ENCODE data around the gene BBS10.
"Not testable (repeated sequence)": the region's sequence is repeated elsewhere in the genome, so short reads cannot be mapped to it uniquely, and the experiment has no call there.

Gene BBS10

DNA sequence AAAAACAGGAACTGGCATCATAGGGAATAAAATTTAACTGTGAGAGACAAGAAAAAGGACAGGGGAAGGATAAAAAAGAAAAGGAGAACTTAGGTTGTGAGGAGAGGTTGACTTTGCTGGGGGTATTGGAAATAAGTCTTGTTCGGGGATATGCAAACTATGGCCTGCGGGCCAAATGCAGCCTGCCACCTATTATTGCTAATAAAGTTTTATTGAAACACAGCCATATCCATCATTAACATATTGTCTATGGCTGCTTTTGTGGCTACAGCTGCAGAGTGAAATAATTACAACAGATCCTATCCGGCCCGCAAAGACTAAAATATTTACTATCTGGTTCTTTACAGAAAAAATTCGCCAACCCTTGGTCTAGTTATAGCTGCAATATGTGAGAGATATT is 18.6 kb downstream of the BBS10 start:
- DNase-seq (ENCODE audit: low read depth) = no peak

- DNase-seq (ENCODE audit: low read depth) = peak; percentile 91
Measured at GRCh38 chr12:76329159-76329558, 19.1 kb downstream of the BBS10 start.

GRCh38 chr12:76319595-76320319 is 28.5 kb downstream of the BBS10 start:
- not testable (repeated sequence) for DNase-seq (ENCODE audit: low read depth)

GRCh38 chr12:76318773-76319594 is 29.2 kb downstream of the BBS10 start:
- no peak for DNase-seq (ENCODE audit: low read depth)

DNA sequence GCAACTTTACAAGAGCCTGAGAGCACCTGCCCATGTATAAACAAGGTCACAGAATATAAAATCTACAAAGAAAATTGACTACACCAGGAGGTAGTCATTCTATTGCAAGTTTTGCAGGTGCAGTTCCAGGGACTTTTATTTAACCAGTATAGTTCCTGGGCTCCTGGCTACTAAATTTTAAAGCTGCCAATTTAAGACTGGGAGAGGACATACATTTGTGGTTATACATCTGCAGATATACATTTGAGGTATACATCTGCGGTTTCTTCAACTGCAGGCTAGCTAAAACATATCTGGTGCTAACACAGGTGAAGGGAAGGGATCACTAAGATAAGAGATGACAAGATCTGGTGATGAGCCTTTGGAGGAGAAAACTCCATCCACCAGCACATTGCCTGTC is 30.2 kb downstream of the BBS10 start:
- no peak for DNase-seq (ENCODE audit: low read depth)

DNA sequence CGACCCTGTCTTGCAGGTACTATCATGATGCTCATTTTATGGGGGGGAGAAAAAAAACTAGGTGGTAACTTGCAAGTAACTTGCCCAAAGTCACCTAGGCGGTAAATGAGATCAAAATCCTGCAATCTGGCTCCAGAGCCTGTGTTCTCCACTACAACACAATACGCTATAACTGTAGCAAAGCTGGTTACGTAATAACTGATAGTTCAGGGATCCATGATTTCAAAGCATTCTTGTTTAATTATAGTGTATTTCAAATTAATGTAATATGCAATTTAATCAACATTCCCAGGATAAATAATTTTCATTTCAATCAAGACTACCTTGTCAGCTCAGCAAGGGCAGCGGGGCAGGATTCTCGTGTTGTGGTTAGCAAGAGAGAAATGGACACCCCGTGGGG is 31.7 kb downstream of the BBS10 start:
- no peak for DNase-seq (ENCODE audit: low read depth)

DNA sequence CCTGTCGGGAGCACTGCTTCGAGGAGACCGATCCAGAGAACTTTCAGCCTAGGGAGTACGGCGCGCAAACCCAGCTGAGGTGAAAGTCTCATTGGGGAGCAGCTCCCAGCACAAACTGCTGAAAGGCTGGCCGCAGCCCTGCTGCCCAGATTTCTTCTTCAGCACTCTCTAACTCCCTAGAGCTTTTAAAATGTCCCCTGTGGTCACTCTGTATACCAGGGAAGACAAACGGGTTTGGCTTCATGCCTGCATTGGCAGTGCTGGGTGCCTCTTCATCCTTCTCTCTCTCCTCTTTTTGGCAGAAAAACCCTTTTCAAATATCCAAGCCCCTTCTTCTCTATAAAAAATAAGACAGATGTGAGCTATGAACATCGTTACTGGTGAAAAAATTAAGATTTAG is 34.9 kb downstream of the BBS10 start:
- DNase-seq (ENCODE audit: low read depth) = no peak

DNA sequence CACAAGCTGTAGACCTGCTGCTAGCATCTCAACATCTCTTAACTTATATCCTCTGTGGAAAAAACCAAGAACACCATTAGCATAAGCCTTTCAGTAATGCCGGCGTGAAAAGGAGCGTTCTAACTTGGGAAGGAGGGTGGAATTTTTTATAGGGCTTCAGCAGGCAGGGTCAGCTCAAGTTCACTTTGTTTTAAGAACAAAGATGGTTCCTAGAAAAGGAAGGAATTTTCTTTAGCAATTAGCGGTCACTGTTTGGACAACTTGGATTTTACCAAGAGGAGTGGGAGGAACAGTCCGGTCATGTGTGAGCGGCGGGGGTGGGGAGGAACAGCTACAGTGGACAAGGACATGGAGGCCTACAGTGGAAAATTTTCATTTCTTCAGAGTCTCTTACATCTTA is 35.9 kb downstream of the BBS10 start:
- DNase-seq (ENCODE audit: low read depth) = no peak

DNA sequence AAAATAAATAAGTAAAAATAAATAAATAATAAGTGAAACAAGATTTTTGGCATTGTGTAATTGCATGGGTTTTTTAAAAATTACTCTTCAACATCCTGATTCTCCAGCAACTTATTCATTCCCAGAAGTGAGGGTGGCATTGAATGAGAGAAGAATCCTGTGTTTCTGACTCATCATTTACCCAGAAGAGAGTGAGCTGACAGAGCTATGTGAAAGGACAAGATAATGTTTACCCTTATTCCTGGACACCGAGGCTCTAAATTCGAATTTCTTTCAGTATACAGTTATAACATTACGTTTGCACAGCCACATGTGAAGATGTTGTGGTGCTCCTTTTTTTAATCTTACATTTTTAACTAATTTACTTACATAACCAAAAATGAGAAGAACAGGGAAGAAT is 36.4 kb downstream of the BBS10 start:
- no peak for DNase-seq (ENCODE audit: low read depth)

GRCh38 chr12:76310110-76310509 is 38.1 kb downstream of the BBS10 start:
- DNase-seq (ENCODE audit: low read depth) = no peak

DNA sequence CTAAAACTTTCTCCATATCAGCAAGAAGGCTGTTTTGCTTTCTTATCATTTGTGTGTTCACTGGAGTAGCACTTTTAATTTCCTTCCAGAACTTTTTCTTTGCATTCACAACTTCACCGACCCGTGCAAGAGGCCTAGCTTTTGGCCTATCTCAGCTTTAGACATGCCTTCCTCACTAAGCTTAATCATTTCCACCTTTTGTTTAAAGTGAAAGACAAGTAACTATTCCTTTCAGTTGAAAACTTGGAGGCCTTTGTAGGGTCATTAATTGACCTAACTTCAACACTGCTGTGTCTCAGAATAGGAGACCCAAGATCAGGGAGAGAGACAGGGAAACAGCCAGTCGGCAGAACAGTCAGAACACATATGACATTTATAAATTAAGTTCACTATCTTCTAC is 39.3 kb downstream of the BBS10 start:
- no peak for DNase-seq (ENCODE audit: low read depth)

GRCh38 chr12:76307083-76307482 is 41.1 kb downstream of the BBS10 start:
- DNase-seq (ENCODE audit: low read depth) = no peak

DNA sequence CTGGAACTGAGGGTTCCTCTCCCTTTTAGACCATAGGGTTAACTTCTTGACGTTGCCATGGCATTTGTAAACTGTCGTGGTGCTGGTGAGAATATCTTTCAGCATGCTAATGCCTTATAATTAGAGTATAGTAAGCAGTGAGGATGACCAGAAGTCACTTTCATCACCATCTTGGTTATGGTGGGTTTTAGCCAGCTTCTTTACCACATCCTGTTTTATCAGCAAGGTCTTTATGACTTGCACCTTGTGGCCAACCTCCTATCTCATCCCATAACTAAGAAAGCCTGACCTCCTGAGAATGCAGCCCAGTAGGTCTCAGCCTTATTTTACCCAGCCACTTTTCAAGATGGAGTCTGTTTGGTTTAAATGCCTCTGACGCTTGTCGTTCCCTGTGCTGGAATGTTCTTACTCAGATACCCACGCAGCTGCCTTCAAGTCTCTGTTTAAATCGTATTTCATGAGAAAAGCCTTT is 44.2 kb downstream of the BBS10 start:
- DNase-seq (ENCODE audit: low read depth) = no peak

DNA sequence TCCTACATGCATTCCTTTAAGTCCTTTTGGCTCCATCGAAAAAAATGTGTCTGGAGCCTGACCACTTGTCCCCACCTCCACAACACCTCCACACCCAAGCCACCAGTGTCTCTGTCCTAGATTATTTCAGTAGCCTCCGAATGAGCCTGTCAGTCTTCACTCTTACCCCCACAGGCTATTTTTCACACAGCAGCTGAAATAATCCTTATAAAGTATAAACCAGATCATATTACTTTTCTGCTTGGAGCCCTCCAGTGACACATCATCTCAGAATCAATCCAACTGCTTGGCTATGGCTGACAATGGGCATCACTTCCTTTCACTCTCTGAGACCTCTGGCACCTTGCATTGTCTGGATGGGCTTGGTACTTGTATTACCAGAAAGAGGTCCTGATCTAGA is 44.9 kb downstream of the BBS10 start:
- no peak for DNase-seq (ENCODE audit: low read depth)

GRCh38 chr12:76300297-76300665 is 47.9 kb downstream of the BBS10 start:
- DNase-seq (ENCODE audit: low read depth) = no peak

GRCh38 chr12:76299536-76300296 is 48.5 kb downstream of the BBS10 start:
- no peak for DNase-seq (ENCODE audit: low read depth)
